GM18868 (cell line): ENCODE measurements around the gene ANXA9.

Source experiments
- ATAC-seq: cut with Tn5 transposase; IDR thresholded peaks from one replicate; pipeline ENCODE4 v1.9.1; 2021; ENCODE audit warnings: mild to moderate bottlenecking, moderate library complexity; ENCODE audit not compliant: unreplicated experiment

The ANXA9 gene

DNA sequence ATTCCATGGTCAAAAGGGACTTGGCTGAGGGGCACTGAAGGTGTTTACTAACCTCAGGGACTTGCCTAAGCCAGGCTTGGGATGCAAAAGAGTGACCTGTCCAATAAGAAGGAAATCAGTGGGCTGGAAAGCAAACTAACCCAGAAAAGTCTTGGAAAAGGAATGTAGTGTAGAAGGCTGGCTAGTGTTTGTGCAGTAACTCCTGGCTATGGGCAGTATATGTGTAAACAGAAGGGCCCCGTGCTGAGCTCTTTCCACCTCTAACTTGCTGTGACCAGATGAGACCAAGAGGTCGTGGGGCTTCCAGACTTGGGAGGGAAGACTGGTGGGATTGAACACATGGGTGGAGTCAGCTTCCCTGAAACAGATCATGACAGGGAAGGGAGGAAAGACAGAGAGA lies 20.5 kb downstream of the ANXA9 start:
- ATAC-seq: no peak

- no peak for ATAC-seq
These were observed 21.1 kb downstream of the ANXA9 start for GRCh38 chr1:151003180-151003579.

DNA sequence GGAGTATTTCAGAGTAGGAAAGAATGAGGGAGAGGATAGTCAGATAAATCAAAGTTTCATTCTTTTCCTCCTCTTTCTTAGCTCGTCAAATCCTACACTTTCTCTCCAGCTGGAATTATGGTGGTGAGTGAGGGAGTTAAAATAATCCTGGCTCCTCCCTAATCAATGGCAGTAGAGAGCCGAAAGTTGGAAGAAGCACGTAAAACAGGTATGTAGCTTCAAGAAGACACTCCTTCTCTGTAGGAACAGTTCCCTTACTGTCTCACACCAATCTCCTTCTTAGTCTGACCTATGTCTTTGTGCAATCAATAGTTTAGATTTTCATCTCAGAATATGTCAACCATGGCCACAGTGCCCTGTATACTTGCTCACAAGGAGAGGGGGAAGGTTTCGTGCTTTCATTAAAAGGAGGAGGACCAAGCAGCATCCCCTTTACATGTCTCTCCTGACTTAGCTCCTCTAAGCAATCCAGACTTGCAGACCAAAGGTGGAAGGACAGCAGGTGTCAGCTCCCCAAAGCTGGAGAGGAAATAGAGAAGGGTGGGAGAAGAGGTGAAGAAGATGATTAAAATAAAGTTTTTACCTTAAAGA lies 23.7 kb downstream of the ANXA9 start:
- ATAC-seq: no peak

DNA sequence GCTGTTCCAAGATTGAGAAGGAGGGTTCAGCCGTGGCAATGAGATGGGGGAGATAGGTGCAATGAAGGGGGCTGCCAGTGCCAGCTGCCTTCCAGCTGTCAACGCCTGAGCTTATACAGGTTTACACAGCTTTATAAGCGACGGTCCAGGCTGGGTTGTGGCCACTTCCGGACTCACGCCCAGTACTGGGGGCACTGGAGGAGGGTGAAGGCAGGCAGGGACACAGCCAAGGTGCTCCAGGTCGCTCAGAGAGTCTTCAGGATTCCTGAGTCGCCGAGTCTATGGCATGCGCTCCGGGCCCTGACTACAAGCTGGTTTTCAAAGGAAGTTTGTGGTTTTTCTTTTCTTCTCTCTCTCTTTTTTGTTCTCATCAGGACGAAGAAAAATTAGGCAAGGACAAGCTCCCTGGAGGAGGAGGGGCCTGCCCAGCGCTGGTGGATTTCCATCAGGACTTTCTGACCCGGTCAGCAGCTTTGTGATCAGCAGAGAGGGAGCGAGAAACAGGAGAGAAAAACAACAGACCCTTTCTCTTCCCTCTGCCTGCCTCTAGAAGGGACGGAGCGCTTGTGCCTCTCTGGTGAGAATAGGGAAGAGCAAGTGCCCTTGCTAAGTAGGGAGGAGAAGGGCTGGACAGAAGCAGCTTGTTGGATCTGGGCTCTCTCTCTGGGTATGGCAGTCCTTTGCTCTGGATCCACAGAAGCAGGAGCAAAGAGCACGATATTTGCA lies 24.4 kb downstream of the ANXA9 start, which contains the start of gene MINDY1:
Gene MINDY1 (minus strand): TSS at position 576 of the 726 bp plus-strand sequence. CDS start 4,285 bp downstream, outside the sequence.
- no peak for ATAC-seq

DNA sequence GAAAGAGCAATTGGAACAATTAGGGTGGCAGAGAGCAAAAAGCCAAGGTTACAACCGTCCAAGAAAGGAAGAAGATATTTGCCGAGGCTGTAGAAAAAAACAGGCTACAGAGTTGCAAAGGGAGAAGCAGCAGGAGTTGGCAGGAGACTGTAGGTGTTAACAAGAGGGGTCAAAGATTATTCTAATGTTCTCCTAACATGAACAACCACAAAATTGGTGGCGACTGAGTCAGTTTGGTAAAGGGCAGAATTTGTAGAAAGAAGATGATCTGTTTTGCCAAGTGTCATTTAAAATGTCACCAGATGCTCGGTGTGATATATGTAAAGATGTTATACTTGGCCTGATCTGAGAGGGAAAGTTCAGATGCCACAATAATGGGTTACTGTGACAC lies 25.8 kb downstream of the ANXA9 start:
- no peak for ATAC-seq

DNA sequence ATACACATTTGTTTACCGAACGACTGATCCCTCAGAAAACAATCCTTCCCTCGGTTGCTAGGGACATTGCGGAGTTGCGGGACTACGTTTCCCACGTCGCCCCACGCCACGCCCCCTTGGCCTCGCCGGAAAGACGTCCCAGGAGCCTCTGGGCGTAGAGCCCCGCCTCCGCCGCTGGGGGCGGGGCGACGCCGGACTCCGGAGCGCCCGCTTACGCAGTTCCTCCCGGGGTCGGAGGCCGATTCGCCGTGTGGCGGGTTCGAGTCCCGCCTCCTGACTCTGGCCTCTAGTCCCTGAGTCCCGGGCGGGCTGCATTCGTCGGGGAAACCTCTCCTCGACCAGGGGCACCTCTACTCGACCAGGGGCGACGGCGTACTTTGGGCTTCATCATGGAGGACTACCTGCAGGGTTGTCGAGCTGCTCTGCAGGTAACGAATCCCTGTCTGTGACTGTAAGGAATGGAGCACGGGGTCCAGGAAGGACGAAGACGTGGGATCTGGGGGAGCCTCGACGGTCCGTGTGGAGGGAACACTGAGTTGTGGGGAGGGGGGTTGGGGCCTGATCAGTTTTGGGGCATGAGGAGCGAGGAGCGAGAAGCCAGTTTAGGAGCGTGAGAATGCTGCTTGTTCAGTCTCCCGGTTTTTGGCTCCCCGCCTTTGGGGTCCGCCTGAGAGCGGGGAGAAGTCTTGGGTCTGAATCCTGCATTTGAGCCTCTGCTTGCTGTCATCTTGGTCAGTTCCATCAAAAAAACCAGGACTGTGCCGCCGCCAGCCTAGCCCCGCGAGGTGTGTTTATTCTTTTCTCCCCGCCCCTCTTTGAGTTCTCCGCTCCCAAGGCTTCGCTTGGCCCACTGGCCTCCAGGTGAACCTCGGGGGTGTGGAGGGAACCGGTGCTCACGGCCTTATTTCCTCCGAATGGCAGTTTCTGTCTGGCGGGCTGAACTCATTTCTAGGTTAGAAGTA lies 26.4 kb downstream of the ANXA9 start, which contains the start of gene PRUNE1:
Gene PRUNE1 (plus strand): TSS at position 206 of the 962 bp plus-strand sequence. CDS start 184 bp downstream, at position 390.
- ATAC-seq: peak; percentile 72

- ATAC-seq: no peak
These were observed 27.1 kb downstream of the ANXA9 start for GRCh38 chr1:151009206-151009587.

DNA sequence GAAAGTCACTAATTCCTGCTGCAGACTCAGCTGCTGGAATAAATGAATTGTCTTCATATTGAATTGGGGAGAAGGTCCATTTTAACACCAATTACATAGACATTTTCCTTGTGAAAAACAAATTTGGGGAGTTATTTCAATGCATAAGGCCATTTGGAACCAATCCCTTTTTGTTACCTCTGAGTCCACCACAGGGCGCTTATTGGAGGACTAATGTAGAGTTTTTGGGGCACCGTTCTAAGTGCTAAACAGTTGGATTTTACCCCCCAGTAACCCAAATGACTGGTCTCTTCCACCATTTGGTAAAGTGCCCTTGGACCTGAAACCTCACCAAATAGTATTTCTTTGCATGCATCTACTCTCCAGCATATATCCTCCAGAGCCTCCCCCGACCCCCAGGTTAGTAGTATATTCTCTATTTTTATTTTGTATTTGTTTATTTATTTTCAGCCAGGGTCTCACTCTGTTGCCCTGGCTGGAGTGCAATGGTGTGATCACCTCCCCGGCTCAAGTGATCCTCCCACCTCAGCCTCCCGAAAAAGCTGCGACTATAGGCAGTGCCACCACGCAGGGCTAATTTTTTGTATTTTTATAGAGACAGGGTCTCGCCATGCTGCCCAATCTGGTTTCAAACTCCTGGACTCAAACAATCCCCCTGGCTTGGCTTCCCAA lies 27.7 kb downstream of the ANXA9 start:
- no peak for ATAC-seq

- ATAC-seq: no peak
These were observed 28.2 kb downstream of the ANXA9 start for GRCh38 chr1:151010346-151010726.

DNA sequence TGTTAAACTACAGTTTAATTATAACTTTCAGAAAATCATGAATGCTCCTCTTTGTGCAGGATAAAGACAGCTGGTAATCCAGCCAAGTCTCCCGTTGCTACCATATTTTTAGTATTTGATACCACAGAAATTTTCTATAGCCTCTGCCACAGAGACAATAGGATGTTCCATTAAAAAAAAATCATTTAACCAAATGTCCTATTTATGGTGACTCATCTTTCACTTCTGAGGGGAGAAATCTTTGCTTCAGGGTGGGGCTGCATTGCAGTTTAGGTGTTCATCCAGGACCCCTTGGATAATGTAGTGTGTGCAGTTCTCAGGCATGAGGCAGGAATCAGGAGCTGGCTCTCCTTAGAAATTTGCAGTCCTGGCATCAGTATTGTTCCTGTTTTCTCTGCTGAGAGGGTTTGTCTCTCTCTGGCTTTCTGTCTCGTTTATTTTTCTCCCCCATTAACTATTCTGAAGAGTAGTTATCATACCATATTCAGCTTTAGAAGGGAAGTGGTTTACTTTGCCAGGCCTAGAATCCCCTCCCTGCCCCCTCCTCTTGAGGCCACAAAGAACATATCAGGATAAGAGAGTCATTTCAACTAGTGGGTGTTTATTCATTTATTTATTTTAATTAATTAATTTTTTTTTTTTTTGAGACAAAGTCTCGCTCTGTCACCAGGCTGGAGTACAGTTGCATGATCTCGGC lies 29.2 kb downstream of the ANXA9 start:
- no peak for ATAC-seq

GRCh38 chr1:151012684-151013471 lies 30.8 kb downstream of the ANXA9 start:
- no peak for ATAC-seq

GRCh38 chr1:151013518-151013917 lies 31.4 kb downstream of the ANXA9 start:
- ATAC-seq: no peak

DNA sequence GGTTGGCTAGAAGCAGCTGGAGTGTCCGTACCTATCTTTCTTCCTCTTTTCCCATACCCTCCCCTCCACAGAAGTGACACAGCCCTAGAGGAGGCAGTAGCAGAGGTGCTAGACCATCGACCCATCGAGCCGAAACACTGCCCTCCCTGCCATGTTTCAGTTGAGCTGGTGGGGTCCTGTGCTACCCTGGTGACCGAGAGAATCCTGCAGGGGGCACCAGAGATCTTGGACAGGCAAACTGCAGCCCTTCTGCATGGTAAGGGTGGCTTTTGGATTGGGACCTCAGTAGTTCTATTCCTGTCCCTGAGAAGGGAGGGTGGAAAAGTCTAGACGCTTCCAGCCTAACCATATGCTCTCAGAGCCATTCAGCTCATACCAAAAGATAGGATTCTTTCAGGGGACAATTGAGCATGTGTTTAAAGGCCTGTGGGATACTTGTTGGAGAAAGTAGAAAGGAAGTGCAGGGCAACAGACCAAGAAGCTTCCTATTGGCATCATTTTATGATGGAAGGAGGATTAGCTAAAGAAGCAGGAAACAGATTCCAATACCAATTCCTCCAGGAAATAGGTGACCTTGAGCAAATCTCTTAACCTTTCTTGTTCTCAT lies 42.6 kb downstream of the ANXA9 start:
- peak; percentile 51 for ATAC-seq

- ATAC-seq: no peak
These were observed 44.4 kb downstream of the ANXA9 start for GRCh38 chr1:151026460-151026859.

GRCh38 chr1:151032164-151032563 lies 50.1 kb downstream of the ANXA9 start:
- ATAC-seq: no peak

DNA sequence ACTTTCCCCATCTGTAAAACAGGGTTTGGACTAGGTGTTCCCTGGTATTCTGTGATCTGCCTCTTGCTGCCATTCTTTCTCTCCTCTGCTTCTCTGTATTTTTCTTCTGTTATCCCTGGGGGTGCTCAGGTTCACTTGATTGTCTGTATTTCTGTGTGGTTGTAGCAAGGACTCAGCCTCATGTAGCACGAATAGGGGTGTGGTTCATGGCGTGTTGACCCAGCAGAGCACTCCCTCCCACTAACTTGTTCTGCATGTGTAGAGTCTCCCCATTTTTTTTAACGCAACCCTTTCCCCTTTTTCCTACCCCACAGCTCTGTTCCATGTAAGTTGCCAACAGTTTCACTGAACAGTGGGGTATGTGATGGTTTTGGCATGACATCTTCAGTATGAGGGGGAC lies 53.1 kb downstream of the ANXA9 start:
- no peak for ATAC-seq

- no peak for ATAC-seq
These were observed 54.3 kb downstream of the ANXA9 start, which contains the start of gene BNIPL for GRCh38 chr1:151036356-151036755. TSS of gene BNIPL (plus strand) at chr1:151036586. CDS start at chr1:151036726, 140 bp downstream.

- ATAC-seq: no peak
These were observed 54.9 kb downstream of the ANXA9 start for GRCh38 chr1:151037032-151037431.

DNA sequence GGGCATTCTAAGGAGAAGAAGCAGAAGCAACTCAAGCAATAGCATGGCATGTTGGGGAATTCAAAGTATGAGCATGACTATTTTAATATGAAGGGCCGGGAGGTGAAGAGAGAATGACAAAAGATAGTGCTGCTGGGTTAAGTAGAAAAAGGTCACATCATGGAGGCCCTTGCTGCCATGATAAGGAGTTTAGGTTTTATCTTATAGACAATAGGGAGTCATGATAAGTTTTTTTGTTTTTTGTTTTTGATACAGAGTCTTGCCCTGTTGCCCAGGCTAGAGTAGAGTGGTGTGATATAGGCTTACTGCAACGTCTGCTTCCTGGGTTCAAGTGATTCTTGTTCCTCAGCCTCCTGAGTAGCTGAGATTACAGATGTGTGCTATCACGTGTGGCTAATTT lies 57.4 kb downstream of the ANXA9 start:
- no peak for ATAC-seq
